Measurements from ENCODE around the gene TBC1D10B. TPM values are rescaled to one million over a fixed set of nuclear protein-coding genes. Genes with fewer than 3 reads are reported as not detected.
"Not testable (repeated sequence)": the region's sequence is repeated elsewhere in the genome, so short reads cannot be mapped to it uniquely, and the experiment has no call there.

Gene TBC1D10B
- total RNA-seq, 1 donor from 2014 or later = 36.0 TPM

DNA sequence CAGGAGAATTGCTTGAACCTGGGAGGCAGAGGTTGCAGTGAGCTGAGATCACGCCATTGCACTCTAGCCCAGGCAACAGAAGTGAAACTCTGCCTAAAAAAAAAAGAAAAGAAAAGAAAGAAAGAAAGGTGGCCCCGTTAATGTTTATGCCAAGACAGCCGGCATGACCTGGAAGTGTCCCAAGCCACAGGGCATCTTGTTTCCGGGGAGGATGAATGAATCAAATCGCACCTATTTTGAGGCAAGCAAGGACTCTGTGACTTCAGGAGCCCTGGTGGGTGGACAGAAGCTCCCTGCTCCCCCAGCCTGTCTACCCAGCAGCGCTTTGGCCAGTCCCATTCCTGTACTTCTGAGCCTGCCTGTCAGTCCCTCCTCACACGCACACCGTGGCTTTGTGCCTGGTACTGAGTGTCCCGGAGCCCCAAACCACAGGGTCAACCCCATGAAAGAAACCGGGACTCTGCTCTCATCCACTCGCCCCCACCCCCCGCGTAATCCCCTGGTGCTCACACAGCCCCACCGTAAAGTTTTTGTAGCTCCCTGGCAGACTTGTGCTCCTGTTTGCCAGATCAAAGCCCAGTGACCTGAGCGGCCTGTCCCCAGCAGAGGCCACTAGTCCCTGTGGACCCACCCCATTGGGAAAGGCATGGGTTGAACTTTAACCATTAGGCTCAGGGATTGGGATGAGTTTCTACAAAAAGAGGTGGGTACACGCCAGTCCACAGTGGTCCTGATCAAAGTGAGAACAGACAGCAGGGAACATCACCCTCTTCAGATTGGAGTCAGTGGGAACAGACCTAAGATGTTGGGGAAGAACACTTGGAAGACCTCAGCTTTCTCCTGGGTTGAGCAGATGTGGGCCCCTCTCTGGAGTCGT lies 34.5 kb downstream of the TBC1D10B start:
- ATAC-seq = peak; percentile 2

DNA sequence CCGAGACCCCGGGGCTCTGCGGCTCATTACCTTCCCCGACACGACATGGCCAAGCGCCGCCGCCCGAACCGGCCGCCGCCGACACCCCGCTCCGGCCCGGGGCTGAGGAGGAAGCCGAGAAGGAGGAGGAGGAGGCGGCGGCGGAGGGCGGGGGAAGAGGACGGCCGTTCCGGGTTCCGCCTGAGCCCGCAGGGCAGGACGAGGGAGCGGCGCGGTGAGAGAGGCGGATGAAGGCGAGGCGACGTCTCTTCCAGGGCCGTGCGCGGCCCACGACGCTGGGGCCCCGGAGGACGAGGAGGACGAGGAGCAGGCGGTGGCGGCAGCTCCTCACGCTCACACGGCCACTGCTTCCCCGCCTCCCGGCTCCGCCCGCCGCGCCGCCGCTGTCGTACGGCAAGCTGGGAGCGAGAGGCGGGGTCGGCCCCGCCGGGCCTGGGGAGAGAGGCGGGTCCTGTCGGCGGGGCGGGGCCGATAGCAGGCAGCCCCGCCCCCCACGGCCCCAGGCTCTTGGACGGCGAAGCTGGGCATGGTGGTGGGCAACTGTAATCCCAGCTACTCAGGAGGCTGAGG lies 35.2 kb downstream of the TBC1D10B start:
- intact Hi-C loops (cut with DNase I); H3K4me1 ChIP-seq; H3K27me3 ChIP-seq; H3K36me3 ChIP-seq; H3K9me3 ChIP-seq: not testable (repeated sequence)
- Histone ChIP-seq H3K4me3 (peak overlapping the region; percentile 68), H3K27ac (peak overlapping the region; percentile 92)
- DNase-seq (peak; percentile 95), ATAC-seq (peak; percentile 96)

More for the DNA sequence above, 34.5 kb downstream of the TBC1D10B start:
- peak; percentile 66 for DNase-seq
- TF ChIP-seq, protein P1, sequence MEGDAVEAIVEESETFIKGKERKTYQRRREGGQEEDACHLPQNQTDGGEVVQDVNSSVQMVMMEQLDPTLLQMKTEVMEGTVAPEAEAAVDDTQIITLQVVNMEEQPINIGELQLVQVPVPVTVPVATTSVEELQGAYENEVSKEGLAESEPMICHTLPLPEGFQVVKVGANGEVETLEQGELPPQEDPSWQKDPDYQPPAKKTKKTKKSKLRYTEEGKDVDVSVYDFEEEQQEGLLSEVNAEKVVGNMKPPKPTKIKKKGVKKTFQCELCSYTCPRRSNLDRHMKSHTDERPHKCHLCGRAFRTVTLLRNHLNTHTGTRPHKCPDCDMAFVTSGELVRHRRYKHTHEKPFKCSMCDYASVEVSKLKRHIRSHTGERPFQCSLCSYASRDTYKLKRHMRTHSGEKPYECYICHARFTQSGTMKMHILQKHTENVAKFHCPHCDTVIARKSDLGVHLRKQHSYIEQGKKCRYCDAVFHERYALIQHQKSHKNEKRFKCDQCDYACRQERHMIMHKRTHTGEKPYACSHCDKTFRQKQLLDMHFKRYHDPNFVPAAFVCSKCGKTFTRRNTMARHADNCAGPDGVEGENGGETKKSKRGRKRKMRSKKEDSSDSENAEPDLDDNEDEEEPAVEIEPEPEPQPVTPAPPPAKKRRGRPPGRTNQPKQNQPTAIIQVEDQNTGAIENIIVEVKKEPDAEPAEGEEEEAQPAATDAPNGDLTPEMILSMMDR (IDR thresholded peaks at IDR 0.05) = no peak
- no peaks in the 10 kb centered on the region for H3K9me3 ChIP-seq
- H3K27ac ChIP-seq = peak overlapping the region; percentile 92
- intact Hi-C loops (cut with DNase I) = no loop called here
- H3K36me3 ChIP-seq = no peaks in the 10 kb centered on the region
- no peaks in the 10 kb centered on the region for H3K4me1 ChIP-seq
- H3K4me3 ChIP-seq = peak overlapping the region; percentile 68
- no peaks in the 10 kb centered on the region for H3K27me3 ChIP-seq

DNA sequence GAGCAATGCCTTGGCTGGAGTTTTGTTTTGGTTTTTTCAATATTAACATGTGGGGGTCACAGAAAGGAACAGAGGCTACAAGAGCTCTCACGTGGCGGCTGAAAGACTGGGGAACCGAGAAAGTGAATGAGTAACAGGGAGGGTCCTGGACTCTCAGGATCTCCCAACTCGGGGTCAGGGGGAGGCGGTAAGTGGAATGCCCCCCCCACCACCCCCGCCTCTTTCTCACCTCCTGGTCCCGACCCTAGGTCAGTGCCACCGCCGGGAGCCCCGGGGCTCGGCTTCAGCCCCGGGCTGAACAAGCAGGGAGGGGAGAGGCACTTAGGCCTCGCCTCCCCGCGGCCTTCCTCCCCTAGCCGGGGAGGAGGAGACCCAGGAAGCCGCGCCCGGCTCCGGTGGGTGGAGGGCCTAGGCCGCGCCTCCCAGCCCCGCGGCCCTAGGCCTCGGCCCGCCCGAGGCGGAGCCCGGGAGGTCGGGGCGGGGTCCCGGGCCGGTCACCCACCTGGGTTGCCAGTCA lies 35.8 kb downstream of the TBC1D10B start:
- H3K27me3 ChIP-seq; H3K4me1 ChIP-seq; H3K9me3 ChIP-seq; H3K36me3 ChIP-seq; intact Hi-C loops (cut with DNase I): not testable (repeated sequence)
- ATAC-seq (peak; percentile 97), DNase-seq (peak; percentile 94)
- peak overlapping the region; percentile 68 for H3K4me3 ChIP-seq
- peak overlapping the region; percentile 92 for H3K27ac ChIP-seq

DNA sequence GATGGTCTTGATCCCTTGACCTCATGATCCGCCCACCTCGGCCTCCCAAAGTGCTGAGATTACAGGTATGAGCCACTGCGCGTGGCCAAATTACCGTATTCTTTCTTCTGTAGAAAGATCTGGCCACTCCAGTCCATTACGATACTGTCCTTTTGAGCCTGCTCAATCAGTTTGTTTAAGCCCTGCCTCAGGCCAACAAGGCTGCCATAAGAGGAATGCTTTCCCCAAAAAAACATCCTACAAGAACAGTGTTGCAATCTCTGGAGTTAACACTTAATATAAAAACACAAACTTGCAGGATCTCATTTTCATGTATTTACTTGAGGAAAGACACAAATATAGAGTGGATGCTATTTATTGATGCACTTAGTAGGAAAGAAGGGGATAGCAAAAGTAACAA lies 46.1 kb downstream of the TBC1D10B start:
- intact Hi-C loops (cut with DNase I) = not testable (repeated sequence)

DNA sequence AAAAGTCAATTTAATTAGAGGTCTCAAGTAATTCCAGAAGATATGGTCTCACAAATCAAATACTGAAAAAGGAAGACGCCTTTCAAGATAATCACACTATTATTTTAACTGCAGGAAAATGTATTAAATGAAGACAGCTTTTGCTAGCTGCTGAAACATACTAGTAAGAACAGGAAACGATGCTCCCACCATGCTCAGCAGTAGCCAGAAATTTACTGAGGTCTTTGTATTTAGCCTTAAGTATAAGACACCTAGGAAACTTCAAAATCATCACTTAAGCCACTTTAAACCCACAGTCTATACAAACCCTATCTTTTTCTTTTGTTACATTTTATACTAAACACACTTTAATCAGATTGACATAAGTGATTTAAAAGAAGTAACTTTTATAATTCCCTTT lies 51.6 kb downstream of the TBC1D10B start:
- H3K9me3 ChIP-seq; H3K36me3 ChIP-seq; DNase-seq; ATAC-seq; intact Hi-C loops (cut with DNase I); H3K4me1 ChIP-seq; H3K27ac ChIP-seq; H3K27me3 ChIP-seq; H3K4me3 ChIP-seq: not testable (repeated sequence)

More for the DNA sequence above, 46.1 kb downstream of the TBC1D10B start:
- DNase-seq, H3K27me3 ChIP-seq, H3K36me3 ChIP-seq, H3K27ac ChIP-seq, H3K4me3 ChIP-seq, H3K4me1 ChIP-seq, H3K9me3 ChIP-seq: not testable (repeated sequence)
- peak; percentile 79 for ATAC-seq

DNA sequence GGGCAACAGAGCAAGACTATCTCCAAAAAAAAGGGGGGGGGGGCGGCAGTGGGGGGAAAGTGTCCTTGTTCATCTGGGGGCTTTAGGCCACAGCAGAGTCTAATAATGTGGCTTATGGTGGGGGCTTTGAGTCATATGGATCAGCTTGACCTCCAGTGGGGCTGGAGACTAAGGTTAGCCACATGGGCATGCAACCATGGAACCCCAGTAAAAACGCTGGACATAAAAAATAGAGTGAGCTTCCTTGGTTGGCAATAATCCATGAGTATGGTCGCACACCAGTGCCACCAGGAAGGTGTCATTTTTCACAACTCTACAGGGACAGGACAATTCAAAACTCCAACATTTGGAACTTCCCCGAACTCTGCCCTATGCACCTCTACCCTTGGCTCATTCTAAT lies 59.4 kb downstream of the TBC1D10B start:
- H3K27me3 ChIP-seq; DNase-seq; ATAC-seq; H3K9me3 ChIP-seq; H3K27ac ChIP-seq; H3K4me3 ChIP-seq; intact Hi-C loops (cut with DNase I); H3K4me1 ChIP-seq; H3K36me3 ChIP-seq: not testable (repeated sequence)

DNA sequence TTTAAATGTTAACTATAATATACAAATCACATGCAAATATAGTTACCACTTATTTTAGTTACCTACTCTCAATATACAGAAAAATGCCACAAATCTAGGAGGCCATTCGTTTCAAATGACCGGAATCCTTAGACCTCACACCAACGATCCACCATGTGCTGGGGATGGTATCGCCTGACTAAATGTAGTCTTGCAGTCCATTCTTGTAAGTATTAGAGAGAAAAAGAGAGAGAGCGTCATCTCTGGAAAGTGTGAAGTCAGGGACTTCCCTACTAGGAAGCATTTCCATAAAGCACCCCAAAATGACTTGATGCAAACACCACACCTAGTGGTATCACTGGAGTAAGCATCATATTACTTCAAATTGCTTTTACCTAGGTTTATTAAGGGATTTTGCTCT lies 61.0 kb downstream of the TBC1D10B start:
- H3K4me3 ChIP-seq; H3K9me3 ChIP-seq; H3K27ac ChIP-seq; ATAC-seq; intact Hi-C loops (cut with DNase I); DNase-seq; H3K4me1 ChIP-seq; H3K27me3 ChIP-seq; H3K36me3 ChIP-seq: not testable (repeated sequence)

Other genes starting within 250 kb of the TBC1D10B start
- gene MAPK3, start 247.3 kb downstream of the TBC1D10B start, total RNA-seq = 93.7 TPM
- gene CORO1A, start 186.9 kb downstream of the TBC1D10B start, total RNA-seq = 70.0 TPM
- gene BOLA2B, start 176.8 kb downstream of the TBC1D10B start, total RNA-seq = 59.3 TPM
- gene SLX1A, start 176.6 kb downstream of the TBC1D10B start, total RNA-seq = 49.4 TPM
- gene SULT1A3, start 171.2 kb downstream of the TBC1D10B start, total RNA-seq = 10.6 TPM
- gene NPIPB13, start 122.0 kb downstream of the TBC1D10B start, total RNA-seq = 19.9 TPM
- gene CD2BP2, start 15.2 kb downstream of the TBC1D10B start, total RNA-seq = 51.5 TPM
- gene MYL11, start 4.3 kb upstream of the TBC1D10B start, total RNA-seq = not detected
- gene SEPTIN1, start 12.1 kb upstream of the TBC1D10B start, total RNA-seq = 8.6 TPM
- gene ZNF48, start 24.9 kb upstream of the TBC1D10B start, total RNA-seq = 6.1 TPM
- gene ZNF771, start 37.1 kb upstream of the TBC1D10B start, total RNA-seq = 4.5 TPM
- gene DCTPP1, start 59.5 kb upstream of the TBC1D10B start, total RNA-seq = 17.9 TPM
- gene SEPHS2, start 75.4 kb upstream of the TBC1D10B start, total RNA-seq = 54.9 TPM
- gene ITGAL, start 102.2 kb upstream of the TBC1D10B start, total RNA-seq = 62.8 TPM
- 25.8 TPM for gene ZNF768, start 156.1 kb upstream of the TBC1D10B start, total RNA-seq
- 11.5 TPM for gene ZNF747, start 164.4 kb upstream of the TBC1D10B start, total RNA-seq
- gene ZNF764, start 187.9 kb upstream of the TBC1D10B start, total RNA-seq = 10.6 TPM
- gene ZNF688, start 201.2 kb upstream of the TBC1D10B start, total RNA-seq = 13.1 TPM
- 16.3 TPM for gene ZNF785, start 215.2 kb upstream of the TBC1D10B start, total RNA-seq
- 7.2 TPM for gene ZNF689, start 239.9 kb upstream of the TBC1D10B start, total RNA-seq